HEK293 (cell line): ENCODE measurements around the gene ACVR2B.

Experiments
- CTCF ChIA-PET: fragments of 350-600 bp; formaldehyde crosslinking; extraction: SDS; loops from one replicate; lab custom pipeline; 2021; ENCODE audit warnings: antibody characterized with exemption; lab: Yijun Ruan, JAX
- POLR2A ChIA-PET: fragments of 300-600 bp; formaldehyde crosslinking; extraction: SDS; loops from one replicate; lab custom pipeline; 2020; ENCODE audit warnings: antibody characterized with exemption, inconsistent platforms; lab: Yijun Ruan, JAX
- H3K27ac ChIP-seq: fragments of 200-500 bp; sonication (Bioruptor generic); 2 replicates; pipeline ENCODE4 v1.5.1; 2014; ENCODE audit warnings: low read depth, low read length, control low read depth, inconsistent platforms; ENCODE audit errors: extremely low read depth
- H3K36me3 ChIP-seq, 2 experiments: fragments of 200-500 bp in 1 of 2; sonication (Bioruptor generic) in 1 of 2; 1 replicate in 1 of 2; 2 replicates in 1 of 2; pipeline ENCODE4 v1.5.1; 2014 to 2017; ENCODE audit warnings: inconsistent platforms in 2 of 2, low read length in 2 of 2; ENCODE audit not compliant: control insufficient read depth in 2 of 2, insufficient read depth in 1 of 2
- H3K4me1 ChIP-seq: fragments of 200-500 bp; sonication (Bioruptor generic); 2 replicates; pipeline ENCODE4 v1.5.1; 2014; ENCODE audit warnings: mild to moderate bottlenecking, low read length, inconsistent platforms; ENCODE audit not compliant: control insufficient read depth, insufficient read depth
- H3K4me3 ChIP-seq: 2 replicates; pipeline ENCODE4 v1.5.1; 2011; ENCODE audit warnings: low read depth, mild to moderate bottlenecking, control low read depth, low read length, moderate library complexity
- H3K9me3 ChIP-seq: fragments of 200-500 bp; sonication (Bioruptor generic); 2 replicates; pipeline ENCODE4 v1.5.1; 2014; ENCODE audit warnings: low read depth, low read length, inconsistent platforms; ENCODE audit not compliant: control insufficient read depth, insufficient read depth
- EGR2 ChIP-seq: fragments of 450-650 bp; formaldehyde crosslinking; IDR thresholded peaks from 2 replicates; pipeline ENCODE4 v1.5.1; 2016; ENCODE audit warnings: low read depth, missing biosample characterization, missing genetic modification characterization
- HOXD13 ChIP-seq: sonication (generic); formaldehyde crosslinking; IDR thresholded peaks from 2 replicates; pipeline ENCODE4 v1.8.0; 2022; ENCODE audit warnings: missing genetic modification reagents, borderline replicate concordance
- INSM2 ChIP-seq: fragments of 450-650 bp; formaldehyde crosslinking; IDR thresholded peaks from 2 replicates; pipeline ENCODE4 v1.5.1; 2016; ENCODE audit warnings: missing biosample characterization, missing genetic modification characterization
- KLF8 ChIP-seq: fragments of 450-650 bp; formaldehyde crosslinking; IDR thresholded peaks from 2 replicates; pipeline ENCODE4 v1.5.1; 2016; ENCODE audit warnings: missing biosample characterization, missing genetic modification characterization
- MYNN ChIP-seq: fragments of 450-650 bp; formaldehyde crosslinking; IDR thresholded peaks from 2 replicates; pipeline ENCODE4 v1.5.1; 2016; ENCODE audit warnings: missing biosample characterization, missing genetic modification characterization, borderline replicate concordance
- RBAK ChIP-seq: fragments of 450-650 bp; formaldehyde crosslinking; IDR thresholded peaks from 2 replicates; pipeline ENCODE4 v1.5.1; 2016; ENCODE audit warnings: missing biosample characterization, missing genetic modification characterization
- TCF7L2 ChIP-seq: IDR thresholded peaks from 2 replicates; pipeline ENCODE4 v1.6.1; 2011; ENCODE audit warnings: low read depth, mild to moderate bottlenecking, inconsistent platforms, low read length, moderate library complexity, borderline replicate concordance
- ZBTB11 ChIP-seq: fragments of 450-650 bp; formaldehyde crosslinking; conservative IDR thresholded peaks from 2 replicates; pipeline ENCODE4 v1.5.1; 2016; ENCODE audit warnings: low read depth, missing biosample characterization, missing genetic modification characterization
- ZFP41 ChIP-seq: fragments of 450-650 bp; formaldehyde crosslinking; IDR thresholded peaks from 2 replicates; pipeline ENCODE4 v1.5.1; 2016; ENCODE audit warnings: missing biosample characterization, missing genetic modification characterization, borderline replicate concordance
- ZNF114 ChIP-seq: fragments of 450-650 bp; formaldehyde crosslinking; IDR thresholded peaks from 2 replicates; pipeline ENCODE4 v1.5.0; 2017; ENCODE audit warnings: missing biosample characterization, missing genetic modification characterization
- ZNF121 ChIP-seq: fragments of 450-650 bp; formaldehyde crosslinking; IDR thresholded peaks from 2 replicates; pipeline ENCODE4 v1.5.1; 2016; ENCODE audit warnings: missing biosample characterization, missing genetic modification characterization
- ZNF274 ChIP-seq, 2 experiments: fragments of 200-500 bp in 1 of 2; fragments of 450-650 bp in 1 of 2; sonication (Bioruptor generic) in 1 of 2; formaldehyde crosslinking in 1 of 2; IDR thresholded peaks; 2 replicates each; pipeline versions ENCODE4 v1.5.1 to v1.6.1; 2014 to 2016; ENCODE audit warnings: borderline replicate concordance in 1 of 2, inconsistent platforms in 1 of 2, low read length in 1 of 2, missing biosample characterization in 1 of 2, missing genetic modification characterization in 1 of 2
- ZNF423 ChIP-seq: fragments of 450-650 bp; formaldehyde crosslinking; IDR thresholded peaks from 2 replicates; pipeline ENCODE4 v1.5.1; 2016; ENCODE audit warnings: missing biosample characterization, missing genetic modification characterization
- ZNF473 ChIP-seq: fragments of 450-650 bp; formaldehyde crosslinking; IDR thresholded peaks from 2 replicates; pipeline ENCODE4 v1.5.1; 2017; ENCODE audit warnings: missing biosample characterization, missing genetic modification characterization
- ZNF560 ChIP-seq: fragments of 450-650 bp; formaldehyde crosslinking; IDR thresholded peaks from 2 replicates; pipeline ENCODE4 v1.5.1; 2017; ENCODE audit warnings: missing biosample characterization, missing genetic modification characterization, borderline replicate concordance
- ZNF580 ChIP-seq: fragments of 450-650 bp; formaldehyde crosslinking; IDR thresholded peaks from 2 replicates; pipeline ENCODE4 v1.5.1; 2016; ENCODE audit warnings: missing biosample characterization, missing genetic modification characterization
- ZNF621 ChIP-seq: fragments of 450-650 bp; formaldehyde crosslinking; IDR thresholded peaks from 2 replicates; pipeline ENCODE4 v1.5.1; 2017; ENCODE audit warnings: missing biosample characterization, missing genetic modification characterization
- ZNF623 ChIP-seq: fragments of 450-650 bp; formaldehyde crosslinking; IDR thresholded peaks from 2 replicates; pipeline ENCODE4 v1.5.1; 2016; ENCODE audit warnings: missing biosample characterization, missing genetic modification characterization
- ZNF76 ChIP-seq: fragments of 450-650 bp; formaldehyde crosslinking; IDR thresholded peaks from 2 replicates; pipeline ENCODE4; 2016; ENCODE audit warnings: low read depth, missing biosample characterization, missing genetic modification characterization, borderline replicate concordance
- ZNF776 ChIP-seq: fragments of 450-650 bp; formaldehyde crosslinking; IDR thresholded peaks from 2 replicates; pipeline ENCODE4 v1.5.0; 2017; ENCODE audit warnings: missing biosample characterization, missing genetic modification characterization, borderline replicate concordance
- ZNF777 ChIP-seq: fragments of 450-650 bp; formaldehyde crosslinking; IDR thresholded peaks from 2 replicates; pipeline ENCODE4 v1.5.1; 2017; ENCODE audit warnings: missing biosample characterization, missing genetic modification characterization, borderline replicate concordance
- ZNF785 ChIP-seq: fragments of 450-650 bp; formaldehyde crosslinking; IDR thresholded peaks from 2 replicates; pipeline ENCODE4 v1.5.1; 2016; ENCODE audit warnings: missing biosample characterization, missing genetic modification characterization
- ZNF792 ChIP-seq: fragments of 450-650 bp; formaldehyde crosslinking; IDR thresholded peaks from 2 replicates; pipeline ENCODE4 v1.5.1; 2016; ENCODE audit warnings: missing biosample characterization, missing genetic modification characterization
- ZSCAN30 ChIP-seq: fragments of 450-650 bp; IDR thresholded peaks from 2 replicates; pipeline ENCODE4 v1.5.1; 2018; ENCODE audit warnings: missing biosample characterization, mild to moderate bottlenecking, missing genetic modification characterization, moderate library complexity
- TF ChIP-seq, protein P1 (sequence below): fragments of 450-650 bp; formaldehyde crosslinking; optimal IDR thresholded peaks from 2 replicates; pipeline ENCODE3; 2016; ENCODE audit warnings: missing biosample characterization, mild to moderate bottlenecking, missing genetic modification characterization
- TF ChIP-seq, protein P2 (sequence below): fragments of 450-650 bp; formaldehyde crosslinking; IDR thresholded peaks from 2 replicates; pipeline ENCODE4 v1.5.0; 2017; ENCODE audit warnings: missing biosample characterization, missing genetic modification characterization, borderline replicate concordance
- TF ChIP-seq, protein P3 (sequence below): fragments of 450-650 bp; formaldehyde crosslinking; IDR thresholded peaks from 2 replicates; pipeline ENCODE4; 2016; ENCODE audit warnings: missing biosample characterization, missing genetic modification characterization

The ACVR2B gene

GRCh38 chr3:38450853-38451252, 2.8 kb upstream of the ACVR2B start:
- no peaks in the 10 kb centered on the region for H3K9me3 ChIP-seq
- CTCF ChIA-PET = no interaction called here
- H3K27ac ChIP-seq = no peak overlapping the region
- H3K4me1 ChIP-seq = no peaks in the 10 kb centered on the region
- POLR2A ChIA-PET = no interaction called here
- no peak overlapping the region for H3K4me3 ChIP-seq
- no peak for TF ChIP-seq ZNF621
- TF ChIP-seq ZNF792 (tag by site-specific recombination) = no peak
- no peak for TF ChIP-seq ZSCAN30 (tag by site-specific recombination)
- no peak for TF ChIP-seq KLF8 (tag by site-specific recombination)
- no peak for TF ChIP-seq ZNF560
- TF ChIP-seq INSM2 (tag by site-specific recombination) = no peak
- TF ChIP-seq ZNF121 (tag by site-specific recombination) = no peak
- no peak for TF ChIP-seq ZNF114
- TF ChIP-seq ZNF777 = no peak
- no peak for TF ChIP-seq ZNF785 (tag by site-specific recombination)
- TF ChIP-seq TCF7L2 = no peak
- no peak for TF ChIP-seq ZBTB11
- TF ChIP-seq HOXD13 (CRISPR knock-in tag) = no peak
- TF ChIP-seq ZNF76 (tag by site-specific recombination) = no peak
- TF ChIP-seq, protein P1, sequence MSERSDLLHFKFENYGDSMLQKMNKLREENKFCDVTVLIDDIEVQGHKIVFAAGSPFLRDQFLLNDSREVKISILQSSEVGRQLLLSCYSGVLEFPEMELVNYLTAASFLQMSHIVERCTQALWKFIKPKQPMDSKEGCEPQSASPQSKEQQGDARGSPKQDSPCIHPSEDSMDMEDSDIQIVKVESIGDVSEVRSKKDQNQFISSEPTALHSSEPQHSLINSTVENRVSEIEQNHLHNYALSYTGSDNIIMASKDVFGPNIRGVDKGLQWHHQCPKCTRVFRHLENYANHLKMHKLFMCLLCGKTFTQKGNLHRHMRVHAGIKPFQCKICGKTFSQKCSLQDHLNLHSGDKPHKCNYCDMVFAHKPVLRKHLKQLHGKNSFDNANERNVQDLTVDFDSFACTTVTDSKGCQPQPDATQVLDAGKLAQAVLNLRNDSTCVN = no peak
- TF ChIP-seq, protein P2, sequence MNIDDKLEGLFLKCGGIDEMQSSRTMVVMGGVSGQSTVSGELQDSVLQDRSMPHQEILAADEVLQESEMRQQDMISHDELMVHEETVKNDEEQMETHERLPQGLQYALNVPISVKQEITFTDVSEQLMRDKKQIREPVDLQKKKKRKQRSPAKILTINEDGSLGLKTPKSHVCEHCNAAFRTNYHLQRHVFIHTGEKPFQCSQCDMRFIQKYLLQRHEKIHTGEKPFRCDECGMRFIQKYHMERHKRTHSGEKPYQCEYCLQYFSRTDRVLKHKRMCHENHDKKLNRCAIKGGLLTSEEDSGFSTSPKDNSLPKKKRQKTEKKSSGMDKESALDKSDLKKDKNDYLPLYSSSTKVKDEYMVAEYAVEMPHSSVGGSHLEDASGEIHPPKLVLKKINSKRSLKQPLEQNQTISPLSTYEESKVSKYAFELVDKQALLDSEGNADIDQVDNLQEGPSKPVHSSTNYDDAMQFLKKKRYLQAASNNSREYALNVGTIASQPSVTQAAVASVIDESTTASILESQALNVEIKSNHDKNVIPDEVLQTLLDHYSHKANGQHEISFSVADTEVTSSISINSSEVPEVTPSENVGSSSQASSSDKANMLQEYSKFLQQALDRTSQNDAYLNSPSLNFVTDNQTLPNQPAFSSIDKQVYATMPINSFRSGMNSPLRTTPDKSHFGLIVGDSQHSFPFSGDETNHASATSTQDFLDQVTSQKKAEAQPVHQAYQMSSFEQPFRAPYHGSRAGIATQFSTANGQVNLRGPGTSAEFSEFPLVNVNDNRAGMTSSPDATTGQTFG (tag by site-specific recombination) = no peak
- no peak for TF ChIP-seq MYNN
- TF ChIP-seq, all 188 proteins: peak for 0
- no peaks in the 10 kb centered on the region for H3K36me3 ChIP-seq

DNA sequence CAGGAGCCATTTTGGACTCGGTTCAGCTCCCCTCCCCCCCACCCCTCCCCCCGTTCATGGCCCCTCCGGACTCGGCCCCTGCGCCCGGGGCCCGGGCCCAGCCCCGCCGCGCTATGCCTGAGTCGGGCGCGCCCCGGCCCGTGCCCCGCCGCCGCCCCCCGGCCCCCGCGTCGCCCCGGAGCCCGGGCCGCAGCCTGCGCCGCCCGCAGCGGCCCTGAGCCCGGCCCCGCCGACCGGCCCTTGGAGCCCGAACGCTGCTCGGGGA, 155 bp downstream of the ACVR2B start:
- ChIA-PET CTCF (no interaction called here), POLR2A (interaction anchor here (0.6 kb wide), 1 partner anchor 317 kb away, joined by 5 read pairs; the partner anchor contains the start of gene ACAA1)
- H3K36me3 ChIP-seq = no peaks in the 10 kb centered on the region
- peaks cover 5% of the 10 kb centered on the region for H3K4me1 ChIP-seq
- H3K9me3 ChIP-seq = no peaks in the 10 kb centered on the region
- H3K27ac ChIP-seq = peak overlapping the region; percentile 95
- H3K4me3 ChIP-seq = peak overlapping the region; percentile 77
- no peak for TF ChIP-seq RBAK
- TF ChIP-seq, protein P3, sequence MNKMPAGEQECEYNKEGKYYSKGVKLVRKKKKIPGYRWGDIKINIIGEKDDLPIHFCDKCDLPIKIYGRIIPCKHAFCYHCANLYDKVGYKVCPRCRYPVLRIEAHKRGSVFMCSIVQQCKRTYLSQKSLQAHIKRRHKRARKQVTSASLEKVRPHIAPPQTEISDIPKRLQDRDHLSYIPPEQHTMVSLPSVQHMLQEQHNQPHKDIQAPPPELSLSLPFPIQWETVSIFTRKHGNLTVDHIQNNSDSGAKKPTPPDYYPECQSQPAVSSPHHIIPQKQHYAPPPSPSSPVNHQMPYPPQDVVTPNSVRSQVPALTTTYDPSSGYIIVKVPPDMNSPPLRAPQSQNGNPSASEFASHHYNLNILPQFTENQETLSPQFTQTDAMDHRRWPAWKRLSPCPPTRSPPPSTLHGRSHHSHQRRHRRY (tag by site-specific recombination) = no peak
- TF ChIP-seq ZNF580 (tag by site-specific recombination) = no peak
- no peak for TF ChIP-seq ZNF274 (IDR thresholded peaks at IDR 0.05; ENCODE audit: low read length)
- TF ChIP-seq ZNF274 (tag by site-specific recombination; IDR thresholded peaks at IDR 0.05; ENCODE audit: borderline replicate concordance) = no peak
- TF ChIP-seq ZNF473 (tag by site-specific recombination) = no peak
- TF ChIP-seq ZNF423 (tag by site-specific recombination) = no peak
- no peak for TF ChIP-seq EGR2
- no peak for TF ChIP-seq ZNF776 (tag by site-specific recombination)
- TF ChIP-seq ZNF623 (tag by site-specific recombination) = no peak
- TF ChIP-seq ZFP41 = no peak
